ENCODE measurements around the gene MDN1.
"Not testable (repeated sequence)": the region's sequence is repeated elsewhere in the genome, so short reads cannot be mapped to it uniquely, and the experiment has no call there.

Gene MDN1, protein sequence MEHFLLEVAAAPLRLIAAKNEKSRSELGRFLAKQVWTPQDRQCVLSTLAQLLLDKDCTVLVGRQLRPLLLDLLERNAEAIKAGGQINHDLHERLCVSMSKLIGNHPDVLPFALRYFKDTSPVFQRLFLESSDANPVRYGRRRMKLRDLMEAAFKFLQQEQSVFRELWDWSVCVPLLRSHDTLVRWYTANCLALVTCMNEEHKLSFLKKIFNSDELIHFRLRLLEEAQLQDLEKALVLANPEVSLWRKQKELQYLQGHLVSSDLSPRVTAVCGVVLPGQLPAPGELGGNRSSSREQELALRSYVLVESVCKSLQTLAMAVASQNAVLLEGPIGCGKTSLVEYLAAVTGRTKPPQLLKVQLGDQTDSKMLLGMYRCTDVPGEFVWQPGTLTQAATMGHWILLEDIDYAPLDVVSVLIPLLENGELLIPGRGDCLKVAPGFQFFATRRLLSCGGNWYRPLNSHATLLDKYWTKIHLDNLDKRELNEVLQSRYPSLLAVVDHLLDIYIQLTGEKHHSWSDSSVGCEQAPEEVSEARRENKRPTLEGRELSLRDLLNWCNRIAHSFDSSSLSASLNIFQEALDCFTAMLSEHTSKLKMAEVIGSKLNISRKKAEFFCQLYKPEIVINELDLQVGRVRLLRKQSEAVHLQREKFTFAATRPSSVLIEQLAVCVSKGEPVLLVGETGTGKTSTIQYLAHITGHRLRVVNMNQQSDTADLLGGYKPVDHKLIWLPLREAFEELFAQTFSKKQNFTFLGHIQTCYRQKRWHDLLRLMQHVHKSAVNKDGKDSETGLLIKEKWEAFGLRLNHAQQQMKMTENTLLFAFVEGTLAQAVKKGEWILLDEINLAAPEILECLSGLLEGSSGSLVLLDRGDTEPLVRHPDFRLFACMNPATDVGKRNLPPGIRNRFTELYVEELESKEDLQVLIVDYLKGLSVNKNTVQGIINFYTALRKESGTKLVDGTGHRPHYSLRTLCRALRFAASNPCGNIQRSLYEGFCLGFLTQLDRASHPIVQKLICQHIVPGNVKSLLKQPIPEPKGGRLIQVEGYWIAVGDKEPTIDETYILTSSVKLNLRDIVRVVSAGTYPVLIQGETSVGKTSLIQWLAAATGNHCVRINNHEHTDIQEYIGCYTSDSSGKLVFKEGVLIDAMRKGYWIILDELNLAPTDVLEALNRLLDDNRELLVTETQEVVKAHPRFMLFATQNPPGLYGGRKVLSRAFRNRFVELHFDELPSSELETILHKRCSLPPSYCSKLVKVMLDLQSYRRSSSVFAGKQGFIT (N-terminal part only)

DNA sequence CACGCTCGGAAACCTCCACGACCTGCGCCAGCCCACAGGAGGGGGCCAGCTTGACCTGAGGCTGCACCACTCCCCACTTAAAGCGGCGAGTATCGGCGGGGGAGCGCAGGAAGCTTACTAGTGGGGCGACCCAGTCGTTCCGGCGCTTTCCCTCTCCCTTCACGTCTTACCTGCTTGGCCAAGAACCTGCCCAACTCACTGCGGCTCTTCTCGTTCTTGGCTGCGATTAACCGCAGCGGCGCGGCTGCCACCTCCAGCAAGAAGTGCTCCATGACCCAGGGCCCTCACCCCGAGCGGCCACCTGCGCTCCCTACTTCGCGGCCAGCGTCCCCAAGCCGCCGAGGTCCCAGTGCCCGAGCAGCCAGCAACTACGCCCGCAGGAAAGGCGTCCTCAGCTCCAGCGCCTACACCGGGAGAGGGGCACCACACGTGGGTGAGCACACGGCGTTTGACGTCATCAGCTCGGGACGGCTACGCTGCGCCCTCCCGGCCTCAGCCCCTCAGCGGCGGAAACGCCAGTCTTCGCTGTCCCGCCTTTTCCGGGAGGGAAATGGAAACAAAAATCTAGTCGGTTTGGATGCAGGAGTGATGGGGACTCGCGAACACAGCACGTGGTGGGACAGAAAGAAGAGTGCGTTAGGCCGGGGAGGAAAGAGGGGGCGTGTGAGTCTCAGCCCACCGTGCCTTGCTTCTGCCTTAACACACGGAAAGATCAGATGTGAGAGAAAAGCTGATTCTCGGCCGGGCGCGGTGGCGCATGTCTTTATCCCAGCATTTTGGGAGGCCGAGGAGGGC lies at the start of gene MDN1:
Gene MDN1, minus strand, starts transcription at position 459 of the 795 bp plus-strand sequence. Its CDS starts 187 bp downstream, at position 272.
- peaks cover 6 to 34% (median 24%) of the 10 kb centered on the region in 5 donors for H3K4me1 ChIP-seq (ENCODE audit: control insufficient read depth in 5 of 5, insufficient read depth in 5 of 5, low read length in 5 of 5)
- H3K9me3 ChIP-seq (ENCODE audit: control insufficient read depth in 5 of 5, low read length in 5 of 5): no peaks in the 10 kb centered on the region
- H3K4me3 ChIP-seq (ENCODE audit: low read depth in 1 of 5, low read length in 5 of 5): peak within 1 kb of the TSS; percentile 92 to 100 (median 97)
- no peaks in the 10 kb centered on the region for H3K27me3 ChIP-seq (ENCODE audit: control insufficient read depth in 5 of 5, insufficient read depth in 4 of 5, low read length in 5 of 5)
- peaks cover 0 to 2% (median 0%) of the 10 kb centered on the region in 5 donors for H3K36me3 ChIP-seq (ENCODE audit: control insufficient read depth in 5 of 5, insufficient read depth in 5 of 5, low read length in 5 of 5)
- H3K9ac ChIP-seq (ENCODE audit: low read length in 5 of 5): peak within 1 kb of the TSS; percentile 75 to 95 (median 90)
- peak within 1 kb of the TSS; percentile 86 for H3K27ac ChIP-seq (ENCODE audit: low read depth, low read length)

DNA sequence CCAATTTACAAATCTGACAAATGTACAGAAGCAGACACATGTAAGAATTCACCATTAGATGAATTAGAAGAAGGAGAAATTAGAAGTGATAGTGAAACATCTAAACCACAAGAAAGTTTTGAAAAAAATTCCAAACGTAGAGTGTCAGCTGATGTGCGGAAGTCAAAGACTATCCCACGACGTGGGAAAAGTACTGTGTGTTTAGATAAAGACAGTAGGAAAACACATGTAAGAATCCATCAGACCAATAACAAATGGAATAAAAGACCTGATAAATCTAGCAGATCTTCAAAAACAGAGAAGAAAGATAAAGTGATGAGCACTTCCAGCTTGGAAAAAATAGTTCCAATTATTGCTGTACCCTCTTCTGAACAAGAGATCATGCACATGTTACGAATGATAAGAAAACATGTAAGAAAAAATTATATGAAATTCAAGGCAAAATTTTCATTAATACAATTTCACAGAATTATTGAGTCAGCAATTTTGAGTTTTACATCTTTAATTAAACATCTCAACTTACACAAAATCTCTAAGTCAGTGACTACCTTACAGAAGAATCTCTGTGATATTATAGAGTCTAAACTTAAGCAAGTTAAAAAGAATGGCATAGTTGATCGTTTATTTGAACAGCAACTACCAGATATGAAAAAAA lies 46.6 kb upstream of the MDN1 start:
- Histone ChIP-seq H3K4me3 (ENCODE audit: low read depth in 1 of 5, low read length in 5 of 5) (no peak overlapping the region), H3K4me1 (ENCODE audit: control insufficient read depth in 5 of 5, insufficient read depth in 5 of 5, low read length in 5 of 5) (no peaks in the 10 kb centered on the region), H3K27ac (ENCODE audit: low read depth, low read length) (no peak overlapping the region), H3K9me3 (ENCODE audit: control insufficient read depth in 5 of 5, low read length in 5 of 5) (no peaks in the 10 kb centered on the region), H3K9ac (ENCODE audit: low read length in 5 of 5) (no peak overlapping the region), H3K36me3 (ENCODE audit: control insufficient read depth in 5 of 5, insufficient read depth in 5 of 5, low read length in 5 of 5) (peaks cover 34 to 63% (median 40%) of the 10 kb centered on the region in 5 donors), H3K27me3 (ENCODE audit: control insufficient read depth in 5 of 5, insufficient read depth in 4 of 5, low read length in 5 of 5) (no peaks in the 10 kb centered on the region)

DNA sequence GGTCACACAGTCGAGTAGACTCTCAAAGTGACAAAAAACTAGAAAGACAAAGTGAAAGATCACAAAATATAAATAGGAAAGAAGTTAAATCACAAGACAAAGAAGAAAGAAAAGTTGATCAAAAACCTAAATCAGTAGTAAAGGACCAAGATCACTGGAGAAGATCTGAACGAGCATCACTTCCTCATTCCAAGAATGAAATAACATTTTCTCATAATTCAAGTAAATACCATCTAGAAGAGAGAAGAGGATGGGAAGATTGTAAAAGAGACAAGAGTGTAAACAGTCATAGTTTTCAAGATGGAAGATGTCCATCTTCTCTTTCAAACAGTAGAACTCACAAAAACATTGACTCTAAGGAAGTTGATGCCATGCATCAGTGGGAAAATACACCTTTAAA lies 43.1 kb upstream of the MDN1 start:
- H3K27me3 ChIP-seq (ENCODE audit: control insufficient read depth in 5 of 5, insufficient read depth in 4 of 5, low read length in 5 of 5): no peaks in the 10 kb centered on the region
- H3K27ac ChIP-seq (ENCODE audit: low read depth, low read length): no peak overlapping the region
- H3K4me3 ChIP-seq (ENCODE audit: low read depth in 1 of 5, low read length in 5 of 5): no peak overlapping the region
- no peaks in the 10 kb centered on the region for H3K4me1 ChIP-seq (ENCODE audit: control insufficient read depth in 5 of 5, insufficient read depth in 5 of 5, low read length in 5 of 5)
- H3K9ac ChIP-seq (ENCODE audit: low read length in 5 of 5): no peak overlapping the region
- no peaks in the 10 kb centered on the region for H3K9me3 ChIP-seq (ENCODE audit: control insufficient read depth in 5 of 5, low read length in 5 of 5)
- peaks cover 45 to 76% (median 57%) of the 10 kb centered on the region in 5 donors for H3K36me3 ChIP-seq (ENCODE audit: control insufficient read depth in 5 of 5, insufficient read depth in 5 of 5, low read length in 5 of 5)

DNA sequence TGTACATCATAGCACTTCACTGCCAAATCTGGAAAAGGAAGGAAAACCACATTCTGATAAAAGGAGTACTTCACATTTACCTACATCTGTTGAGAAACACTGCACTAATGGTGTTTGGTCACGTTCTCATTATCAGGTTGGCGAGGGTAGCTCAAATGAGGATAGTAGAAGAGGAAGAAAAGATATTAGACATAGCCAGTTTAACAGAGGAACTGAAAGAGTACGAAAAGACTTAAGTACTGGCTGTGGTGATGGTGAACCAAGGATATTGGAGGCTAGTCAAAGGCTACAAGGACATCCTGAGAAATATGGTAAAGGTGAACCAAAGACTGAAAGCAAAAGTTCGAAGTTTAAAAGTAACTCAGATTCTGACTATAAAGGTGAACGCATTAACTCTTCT lies 42.7 kb upstream of the MDN1 start:
- Histone ChIP-seq H3K4me1 (ENCODE audit: control insufficient read depth in 5 of 5, insufficient read depth in 5 of 5, low read length in 5 of 5) (no peaks in the 10 kb centered on the region), H3K9me3 (ENCODE audit: control insufficient read depth in 5 of 5, low read length in 5 of 5) (no peaks in the 10 kb centered on the region), H3K4me3 (ENCODE audit: low read depth in 1 of 5, low read length in 5 of 5) (no peak overlapping the region), H3K9ac (ENCODE audit: low read length in 5 of 5) (no peak overlapping the region), H3K36me3 (ENCODE audit: control insufficient read depth in 5 of 5, insufficient read depth in 5 of 5, low read length in 5 of 5) (peaks cover 45 to 75% (median 56%) of the 10 kb centered on the region in 5 donors), H3K27me3 (ENCODE audit: control insufficient read depth in 5 of 5, insufficient read depth in 4 of 5, low read length in 5 of 5) (no peaks in the 10 kb centered on the region), H3K27ac (ENCODE audit: low read depth, low read length) (no peak overlapping the region)

DNA sequence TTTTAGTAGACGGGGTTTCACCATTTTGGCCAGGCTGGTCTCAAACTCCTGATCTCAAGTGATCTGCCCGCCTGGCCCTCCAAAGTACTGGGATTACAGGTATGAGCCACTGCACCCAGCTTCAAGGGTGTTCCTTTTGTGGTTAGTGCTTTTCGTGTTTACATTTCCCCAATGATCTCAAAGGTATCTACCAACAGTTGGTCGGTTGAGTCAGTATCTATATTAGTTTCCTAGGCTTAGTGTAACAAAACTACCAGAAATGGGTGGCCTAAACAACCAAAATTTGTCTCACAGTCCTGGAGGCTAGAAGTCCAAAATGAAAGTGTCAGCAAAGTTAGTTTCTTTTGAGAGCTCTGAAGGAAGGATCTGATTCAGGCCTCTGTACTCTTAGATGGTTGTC lies 40.1 kb upstream of the MDN1 start:
- no peak overlapping the region for H3K27ac ChIP-seq (ENCODE audit: low read depth, low read length)
- no peaks in the 10 kb centered on the region for H3K9me3 ChIP-seq (ENCODE audit: control insufficient read depth in 5 of 5, low read length in 5 of 5)
- no peaks in the 10 kb centered on the region for H3K27me3 ChIP-seq (ENCODE audit: control insufficient read depth in 5 of 5, insufficient read depth in 4 of 5, low read length in 5 of 5)
- H3K36me3 ChIP-seq (ENCODE audit: control insufficient read depth in 5 of 5, insufficient read depth in 5 of 5, low read length in 5 of 5): peaks cover 44 to 80% (median 57%) of the 10 kb centered on the region in 5 donors
- no peak overlapping the region for H3K9ac ChIP-seq (ENCODE audit: low read length in 5 of 5)
- no peaks in the 10 kb centered on the region for H3K4me1 ChIP-seq (ENCODE audit: control insufficient read depth in 5 of 5, insufficient read depth in 5 of 5, low read length in 5 of 5)
- H3K4me3 ChIP-seq (ENCODE audit: low read depth in 1 of 5, low read length in 5 of 5): no peak overlapping the region

DNA sequence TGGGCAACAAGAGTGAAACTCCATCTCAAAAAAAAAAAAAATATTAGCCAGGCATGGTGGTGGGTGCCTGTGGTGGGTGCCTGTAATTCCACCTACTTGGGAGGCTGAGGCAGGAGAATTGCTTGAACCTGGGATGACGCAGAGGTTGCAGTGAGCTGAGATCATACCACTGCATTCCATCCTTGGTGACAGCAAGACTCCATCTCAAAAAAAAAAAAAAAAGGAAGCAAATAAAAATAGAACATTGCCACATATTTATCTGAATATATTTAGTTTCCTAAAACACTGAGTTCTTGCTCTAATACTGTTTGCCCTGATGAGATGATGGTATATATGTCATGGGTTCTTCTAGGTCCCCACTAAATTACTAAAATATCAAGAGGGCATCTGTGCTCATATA lies 38.4 kb upstream of the MDN1 start:
- Histone ChIP-seq H3K4me3 (ENCODE audit: low read depth in 1 of 5, low read length in 5 of 5) (no peak overlapping the region), H3K4me1 (ENCODE audit: control insufficient read depth in 5 of 5, insufficient read depth in 5 of 5, low read length in 5 of 5) (no peaks in the 10 kb centered on the region), H3K27ac (ENCODE audit: low read depth, low read length) (no peak overlapping the region), H3K36me3 (ENCODE audit: control insufficient read depth in 5 of 5, insufficient read depth in 5 of 5, low read length in 5 of 5) (peaks cover 46 to 83% (median 69%) of the 10 kb centered on the region in 5 donors), H3K27me3 (ENCODE audit: control insufficient read depth in 5 of 5, insufficient read depth in 4 of 5, low read length in 5 of 5) (no peaks in the 10 kb centered on the region), H3K9me3 (ENCODE audit: control insufficient read depth in 5 of 5, low read length in 5 of 5) (no peaks in the 10 kb centered on the region), H3K9ac (ENCODE audit: low read length in 5 of 5) (no peak overlapping the region)

DNA sequence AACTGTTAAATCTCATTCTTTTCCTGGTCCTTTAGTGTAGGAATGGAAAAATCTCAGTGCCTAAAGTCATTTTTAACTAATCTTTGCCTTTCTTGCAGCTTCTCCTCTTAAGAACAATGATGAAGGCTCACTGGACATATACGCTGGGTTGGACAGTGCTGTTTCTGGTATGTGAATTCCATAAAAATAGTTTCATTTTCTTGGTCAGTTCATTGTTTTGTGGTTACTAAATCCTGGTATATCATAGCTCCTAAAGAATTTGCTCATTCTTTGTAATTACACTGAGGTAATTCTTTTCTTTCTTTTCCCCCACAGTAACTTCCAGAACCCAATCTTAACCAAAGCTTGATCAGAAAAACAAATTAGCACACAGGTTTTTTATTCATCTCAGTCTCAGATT lies 33.5 kb upstream of the MDN1 start:
- Histone ChIP-seq H3K4me1 (ENCODE audit: control insufficient read depth in 5 of 5, insufficient read depth in 5 of 5, low read length in 5 of 5) (no peaks in the 10 kb centered on the region), H3K27ac (ENCODE audit: low read depth, low read length) (no peak overlapping the region), H3K4me3 (ENCODE audit: low read depth in 1 of 5, low read length in 5 of 5) (no peak overlapping the region), H3K9me3 (ENCODE audit: control insufficient read depth in 5 of 5, low read length in 5 of 5) (no peaks in the 10 kb centered on the region), H3K36me3 (ENCODE audit: control insufficient read depth in 5 of 5, insufficient read depth in 5 of 5, low read length in 5 of 5) (peaks cover 20 to 65% (median 43%) of the 10 kb centered on the region in 5 donors), H3K9ac (ENCODE audit: low read length in 5 of 5) (no peak overlapping the region), H3K27me3 (ENCODE audit: control insufficient read depth in 5 of 5, insufficient read depth in 4 of 5, low read length in 5 of 5) (no peaks in the 10 kb centered on the region)

DNA sequence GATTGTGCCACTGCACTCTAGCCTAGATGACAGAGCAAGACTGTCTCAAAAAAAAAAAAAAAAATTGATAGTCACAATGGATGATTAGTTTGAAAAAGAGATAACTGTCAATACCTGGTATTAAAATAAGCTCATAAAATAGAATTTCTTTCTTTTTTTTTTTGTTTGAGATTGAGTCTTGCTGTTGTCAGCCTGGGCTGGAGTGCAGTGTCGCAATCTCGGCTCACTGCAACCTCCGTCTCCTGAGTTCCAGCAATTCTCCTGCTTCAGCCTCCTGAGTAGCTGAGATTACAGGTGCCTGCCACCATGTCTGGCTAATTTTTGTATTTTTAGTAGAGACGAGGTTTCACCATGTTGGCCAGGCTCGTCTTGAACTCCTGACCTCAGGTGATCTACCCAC lies 27.9 kb upstream of the MDN1 start:
- peaks cover 3 to 25% (median 5%) of the 10 kb centered on the region in 5 donors for H3K36me3 ChIP-seq (ENCODE audit: control insufficient read depth in 5 of 5, insufficient read depth in 5 of 5, low read length in 5 of 5)
- not testable (repeated sequence) for H3K27me3 ChIP-seq (ENCODE audit: control insufficient read depth in 5 of 5, insufficient read depth in 4 of 5, low read length in 5 of 5); H3K9me3 ChIP-seq (ENCODE audit: control insufficient read depth in 5 of 5, low read length in 5 of 5); H3K9ac ChIP-seq (ENCODE audit: low read length in 5 of 5); H3K27ac ChIP-seq (ENCODE audit: low read depth, low read length); H3K4me1 ChIP-seq (ENCODE audit: control insufficient read depth in 5 of 5, insufficient read depth in 5 of 5, low read length in 5 of 5); H3K4me3 ChIP-seq (ENCODE audit: low read depth in 1 of 5, low read length in 5 of 5)

DNA sequence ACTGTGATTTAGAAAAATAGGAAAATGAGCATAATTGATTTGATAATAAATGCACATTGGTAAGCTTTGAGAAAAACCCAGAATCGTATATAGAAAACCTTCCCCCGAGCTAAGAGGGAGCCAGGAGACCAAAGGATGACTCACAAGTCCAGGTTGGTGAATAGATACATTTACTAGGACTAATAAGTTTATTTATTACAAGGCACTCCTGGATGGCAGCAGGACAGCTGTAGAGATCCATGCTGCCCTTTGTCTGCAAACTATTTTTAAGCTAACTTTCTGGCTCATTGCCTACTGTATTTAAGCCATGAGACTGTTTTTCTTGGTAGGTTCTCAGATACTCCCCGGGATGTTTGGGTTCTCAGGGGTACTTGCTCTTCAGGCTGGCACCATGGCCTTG lies 23.5 kb upstream of the MDN1 start:
- Histone ChIP-seq H3K27me3 (ENCODE audit: control insufficient read depth in 5 of 5, insufficient read depth in 4 of 5, low read length in 5 of 5) (no peaks in the 10 kb centered on the region), H3K4me1 (ENCODE audit: control insufficient read depth in 5 of 5, insufficient read depth in 5 of 5, low read length in 5 of 5) (peaks cover 0 to 11% (median 6%) of the 10 kb centered on the region in 5 donors), H3K9ac (ENCODE audit: low read length in 5 of 5) (no peak overlapping the region), H3K9me3 (ENCODE audit: control insufficient read depth in 5 of 5, low read length in 5 of 5) (no peaks in the 10 kb centered on the region), H3K4me3 (ENCODE audit: low read depth in 1 of 5, low read length in 5 of 5) (no peak overlapping the region), H3K27ac (ENCODE audit: low read depth, low read length) (no peak overlapping the region), H3K36me3 (ENCODE audit: control insufficient read depth in 5 of 5, insufficient read depth in 5 of 5, low read length in 5 of 5) (peaks cover 2 to 7% (median 5%) of the 10 kb centered on the region in 5 donors)

Measured in subcutaneous abdominal adipose tissue (tissue), 5 donors.